Glomerular endothelial cell (primary cell): ENCODE measurements around the gene SPATA31D4. TPM values are rescaled to one million over a fixed set of nuclear protein-coding genes. Genes with fewer than 3 reads are reported as not detected.
"Not testable (repeated sequence)": the region's sequence is repeated elsewhere in the genome, so short reads cannot be mapped to it uniquely, and the experiment has no call there.

ENCODE experiments used
- DNase-seq: peaks from one replicate; pipeline ENCODE4 v3.0.0-alpha.2; 2011; ENCODE audit warnings: low read depth, low spot score; ENCODE audit errors: extremely low read depth
- total RNA-seq: library from RNA; depleted of rRNA; stranded (reverse); fragments of >200 nt; gene quantifications from 2 replicates; pipeline ENCODE4 v1.2.3, GENCODE V29; 2015

Gene SPATA31D4
- not detected in 2 replicates for total RNA-seq

DNA sequence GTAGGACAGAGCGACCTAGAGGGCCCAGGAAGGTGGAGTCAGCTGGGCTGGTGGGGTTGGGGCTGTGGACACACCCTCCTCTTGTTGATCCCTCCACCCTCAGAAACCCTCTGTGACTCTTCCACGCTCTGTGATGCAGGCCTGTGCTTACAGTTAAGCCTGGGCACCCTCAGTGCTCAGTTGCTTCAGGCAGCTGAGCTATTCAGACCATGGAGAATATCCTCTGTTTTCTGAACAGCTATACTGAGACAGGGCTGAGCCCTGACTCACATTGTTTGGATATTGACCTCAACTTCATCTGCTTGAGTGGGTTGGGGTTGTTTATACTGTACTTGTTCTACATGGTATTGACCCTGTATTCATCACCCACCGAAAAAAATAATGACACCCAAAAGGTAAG, at the start of gene SPATA31D4:
TSS of gene SPATA31D4 (plus strand) at position 124 of the 400 bp plus-strand sequence. CDS start at position 210, 86 bp downstream.
- not testable (repeated sequence) for DNase-seq

DNA sequence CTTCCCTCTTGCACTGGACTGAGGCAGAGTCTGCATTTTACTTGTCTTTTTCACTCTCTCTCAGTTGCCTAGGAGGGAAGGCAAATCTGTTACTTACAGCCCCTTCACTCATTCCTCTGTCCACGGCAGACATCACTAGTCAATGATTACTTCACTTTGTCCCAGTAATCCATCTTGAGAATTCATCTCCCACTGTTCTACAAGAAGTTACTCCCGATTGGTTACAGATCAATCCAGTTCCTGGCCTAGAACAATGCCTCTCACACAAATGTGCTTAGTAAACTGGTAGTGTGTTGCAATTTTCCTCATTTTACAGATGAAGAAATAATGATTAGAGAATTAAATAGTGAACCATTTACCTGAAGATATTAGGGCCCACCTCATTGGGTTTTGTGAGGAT, 49.7 kb upstream of the SPATA31D4 start:
- no peak for DNase-seq

DNA sequence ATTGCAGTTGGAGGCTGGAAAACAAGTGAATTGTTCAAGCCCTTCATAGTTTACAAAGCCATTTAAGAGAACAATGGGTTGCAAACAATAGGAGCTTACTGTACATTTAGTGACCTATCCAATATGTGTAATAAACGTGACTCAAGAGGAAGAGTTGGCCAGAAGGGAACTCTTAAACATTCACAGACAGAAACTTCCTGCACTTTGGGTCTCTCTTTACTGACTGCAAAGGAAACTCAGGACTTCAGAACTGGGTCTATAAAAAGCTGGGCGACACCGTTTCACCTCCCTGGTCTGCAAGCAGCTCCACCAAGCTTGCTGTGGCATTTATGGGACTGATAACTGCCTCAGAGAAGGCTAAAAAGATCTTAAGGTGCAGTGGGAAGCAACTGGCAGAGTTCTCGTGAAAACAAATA, 48.7 kb upstream of the SPATA31D4 start:
- peak; percentile 72 for DNase-seq

DNA sequence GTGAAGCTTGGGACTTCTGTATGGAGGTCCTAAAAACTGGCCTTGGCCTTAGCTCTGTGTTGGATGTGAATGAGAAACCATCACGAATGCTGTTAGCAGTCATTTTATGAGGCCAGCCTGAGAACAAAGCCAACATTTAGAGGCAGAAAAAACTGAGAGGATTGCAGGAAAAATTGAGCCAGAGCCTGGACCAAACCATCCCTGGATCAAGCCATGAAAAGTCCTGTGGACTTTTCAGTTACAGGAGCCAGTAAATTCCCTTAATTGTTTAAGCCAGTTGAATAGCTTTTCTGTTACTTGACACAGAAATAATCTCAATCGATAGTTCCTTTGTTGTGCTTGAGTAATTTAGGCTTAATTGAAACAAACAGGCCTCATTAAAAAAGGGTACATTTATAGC, 42.6 kb upstream of the SPATA31D4 start:
- no peak for DNase-seq

DNA sequence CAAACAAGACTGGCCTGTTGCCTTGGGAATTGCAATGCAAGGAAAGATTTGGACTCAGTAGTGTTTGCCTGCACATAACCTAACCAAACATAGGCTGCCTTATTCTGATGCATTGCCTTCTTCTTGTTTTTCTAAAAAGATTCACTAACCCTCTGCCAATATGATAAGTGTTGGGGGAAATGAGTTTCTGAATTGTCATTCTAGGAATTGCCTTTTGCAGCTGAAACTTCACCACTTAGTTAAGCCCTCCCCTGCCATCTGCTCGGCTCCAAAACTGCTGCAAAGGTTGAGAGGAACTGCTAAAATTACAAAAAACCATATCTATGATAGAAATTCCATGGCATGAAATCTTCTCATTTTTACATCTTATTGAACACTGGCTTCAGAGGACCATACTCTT, 41.6 kb upstream of the SPATA31D4 start:
- no peak for DNase-seq

DNA sequence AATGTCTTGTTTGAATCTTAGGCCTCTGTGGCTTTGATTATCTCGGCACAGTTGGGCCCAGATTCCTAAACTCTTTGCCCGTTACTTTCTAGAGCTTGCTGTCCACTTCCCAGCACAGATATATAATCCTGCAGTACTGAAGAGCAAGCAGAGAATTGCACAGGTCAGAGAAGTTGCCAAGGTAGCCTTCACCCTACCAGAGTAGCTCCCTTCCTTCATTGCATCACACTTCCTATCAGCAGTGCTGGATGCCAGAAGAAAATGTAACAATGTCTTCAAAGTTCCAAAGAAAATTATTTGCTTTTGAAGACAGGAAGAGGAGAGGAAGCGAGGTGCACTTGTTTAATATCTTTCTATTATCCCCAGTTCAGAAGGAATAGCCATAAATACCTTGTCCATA, 38.1 kb upstream of the SPATA31D4 start:
- no peak for DNase-seq

DNA sequence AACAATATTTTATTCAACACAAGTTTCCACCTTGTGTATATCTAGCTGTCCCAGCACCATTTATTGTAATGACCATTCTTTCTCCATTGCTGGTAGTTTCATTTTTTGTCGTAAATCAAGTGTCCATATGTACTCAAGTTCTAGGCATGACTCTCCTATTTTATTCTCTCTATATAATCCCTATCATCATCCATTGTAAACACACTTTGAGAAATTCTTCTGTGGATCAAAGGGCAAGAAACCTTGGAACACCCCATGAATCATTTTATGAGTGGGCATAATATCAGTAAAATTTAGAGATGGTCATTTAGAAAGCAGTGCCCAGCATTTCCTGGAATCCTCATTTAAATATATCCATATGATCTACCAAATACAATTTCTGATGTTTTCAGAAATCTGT, 35.8 kb upstream of the SPATA31D4 start:
- no peak for DNase-seq

DNA sequence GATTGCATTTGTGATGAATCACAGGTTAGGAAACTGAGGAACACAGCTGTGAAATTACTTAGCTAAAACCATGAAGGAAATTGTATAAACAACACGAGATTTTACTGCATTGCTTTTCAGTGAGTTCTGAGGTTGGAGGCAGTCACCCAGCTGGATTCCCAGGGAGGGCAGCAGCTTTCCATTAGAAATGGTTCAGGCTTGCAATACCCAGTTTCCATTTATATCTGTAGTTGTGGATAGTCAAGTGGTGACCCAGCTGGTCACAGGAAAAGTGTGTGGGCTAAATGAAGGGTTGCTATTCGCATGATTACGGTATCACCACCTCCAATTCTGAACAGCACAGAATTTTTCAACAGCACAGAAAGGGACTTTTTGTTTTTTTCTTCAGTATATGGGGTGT, 34.3 kb upstream of the SPATA31D4 start:
- no peak for DNase-seq

DNA sequence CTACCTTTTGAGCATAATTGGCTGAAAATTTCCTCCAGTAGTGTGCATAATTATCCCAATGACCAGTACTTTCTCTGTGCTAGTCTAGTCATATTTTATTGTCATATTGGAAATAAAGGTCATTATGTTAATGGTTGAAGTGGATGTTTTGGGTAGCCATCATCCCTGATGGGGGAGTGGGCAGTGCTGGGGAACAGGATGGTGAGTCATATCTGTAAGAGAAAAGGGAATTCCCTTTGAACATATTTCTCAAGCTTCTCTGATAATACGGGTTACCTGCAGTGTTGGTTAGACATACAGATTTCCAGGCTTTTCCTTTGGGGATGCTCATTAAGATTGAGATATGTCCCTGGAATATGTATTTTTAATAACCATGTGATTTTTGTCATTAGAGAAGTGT, 33.3 kb upstream of the SPATA31D4 start:
- no peak for DNase-seq

DNA sequence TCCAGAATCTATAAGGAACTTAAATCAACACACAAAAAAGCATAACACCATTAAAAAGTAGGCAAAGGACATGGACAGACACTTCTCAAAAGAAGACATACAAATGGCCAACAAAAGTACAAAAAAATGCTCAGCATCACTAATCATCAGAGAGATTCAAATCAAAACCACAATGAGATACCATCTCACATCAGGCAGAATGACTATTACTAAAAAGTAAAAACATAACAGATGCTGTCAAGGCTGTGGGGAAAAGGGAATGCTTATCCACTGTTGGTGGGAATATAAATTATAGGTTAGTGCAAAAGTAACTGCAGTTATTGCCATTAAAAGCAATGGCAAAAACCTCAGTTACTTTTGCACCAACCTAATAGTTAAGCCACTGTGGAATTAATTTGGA, 32.2 kb upstream of the SPATA31D4 start:
- no peak for DNase-seq

DNA sequence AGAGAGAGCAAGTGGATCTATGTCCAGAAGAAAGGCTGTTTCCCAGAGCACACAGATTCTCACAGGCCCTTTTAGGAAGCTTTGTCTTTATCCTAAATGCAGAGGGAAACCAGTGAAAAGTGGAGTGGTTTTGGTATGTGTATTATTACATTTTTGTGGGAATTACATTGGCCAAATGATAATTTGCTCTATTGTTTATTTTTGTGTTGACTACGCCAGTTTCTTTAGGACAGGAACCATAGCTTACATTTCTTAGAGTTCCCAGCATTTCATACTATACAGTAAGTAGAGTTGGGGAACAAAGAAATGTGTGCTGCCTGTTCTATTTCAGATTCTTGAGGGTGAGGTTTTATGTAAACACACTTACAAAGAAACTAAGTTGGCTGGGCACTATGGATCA, 29.4 kb upstream of the SPATA31D4 start:
- DNase-seq, result no peak

DNA sequence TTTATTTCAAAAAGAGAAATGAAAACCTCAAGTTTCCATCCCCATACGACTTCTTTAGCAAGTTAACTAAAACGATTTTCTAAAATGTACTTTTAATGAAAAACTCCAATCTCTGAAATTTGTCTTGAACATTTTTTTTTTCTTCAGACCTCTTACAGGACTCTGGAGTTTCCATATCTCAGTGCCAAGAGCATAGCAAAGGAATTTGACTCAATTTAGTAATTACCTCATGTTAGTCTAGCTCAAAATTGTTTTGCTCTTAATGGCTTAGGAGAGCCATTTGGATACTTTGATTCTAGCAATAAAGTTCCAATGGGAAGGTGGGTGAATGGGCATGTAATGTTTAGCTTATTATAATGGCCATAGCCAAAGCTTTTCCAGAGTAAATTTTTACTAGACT, 26.0 kb upstream of the SPATA31D4 start:
- no peak for DNase-seq

DNA sequence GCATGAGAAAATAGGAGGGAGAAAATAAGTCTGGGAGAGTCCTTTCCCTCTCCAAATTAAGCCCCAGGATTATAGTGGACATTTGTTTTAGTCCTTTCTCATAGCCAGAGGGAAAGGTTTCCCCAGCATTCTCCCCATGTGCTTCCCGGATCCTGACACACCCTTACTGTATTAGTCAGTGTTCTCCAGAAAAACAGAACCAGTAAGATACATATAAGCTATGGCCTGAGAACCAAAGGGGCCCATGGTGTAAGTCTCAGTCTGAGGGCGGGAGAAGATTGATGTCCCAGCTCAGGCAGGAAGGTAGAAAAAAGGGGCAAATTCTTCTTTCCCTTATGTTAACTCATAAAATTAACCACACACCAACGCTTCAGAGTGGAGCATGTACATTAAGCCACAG, 25.6 kb upstream of the SPATA31D4 start:
- no peak for DNase-seq

DNA sequence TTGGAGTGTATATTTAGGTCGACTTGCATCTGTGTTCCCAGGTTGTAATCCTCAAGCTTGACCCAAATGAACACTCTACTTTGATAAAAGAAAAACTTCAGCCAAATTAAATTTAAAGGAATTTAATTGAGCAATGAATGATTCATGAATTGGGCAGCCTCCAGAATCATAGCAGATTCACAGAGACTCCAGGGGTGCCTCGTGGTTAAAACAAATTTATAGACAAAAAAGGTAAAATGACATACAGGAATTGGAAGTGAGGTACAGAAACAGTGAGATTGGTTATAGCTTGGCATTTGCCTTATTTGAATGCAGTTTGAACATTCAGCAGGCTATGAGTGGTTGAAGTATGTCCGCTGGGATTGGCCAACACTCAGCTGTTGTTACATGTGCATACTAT, 21.6 kb upstream of the SPATA31D4 start:
- DNase-seq, result no peak

DNA sequence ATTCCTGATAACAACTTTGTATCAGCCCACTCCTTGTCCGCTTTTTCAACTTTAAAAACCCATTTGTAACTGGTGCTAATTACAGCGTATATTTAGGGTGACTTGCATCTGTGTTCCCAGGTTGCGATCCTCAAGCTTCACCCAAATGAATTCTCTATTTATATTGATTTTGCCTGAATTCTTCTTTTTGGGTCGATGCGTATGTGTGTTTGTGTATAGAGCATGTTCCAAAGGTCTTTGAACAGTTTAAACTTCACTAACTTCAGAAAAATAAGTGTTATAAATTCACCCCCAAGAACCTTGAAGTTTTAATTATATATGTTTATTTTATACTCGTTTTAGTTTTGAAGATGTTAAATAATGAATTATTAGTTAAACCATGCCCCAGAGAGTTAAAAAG, 16.1 kb upstream of the SPATA31D4 start:
- DNase-seq, result no peak

DNA sequence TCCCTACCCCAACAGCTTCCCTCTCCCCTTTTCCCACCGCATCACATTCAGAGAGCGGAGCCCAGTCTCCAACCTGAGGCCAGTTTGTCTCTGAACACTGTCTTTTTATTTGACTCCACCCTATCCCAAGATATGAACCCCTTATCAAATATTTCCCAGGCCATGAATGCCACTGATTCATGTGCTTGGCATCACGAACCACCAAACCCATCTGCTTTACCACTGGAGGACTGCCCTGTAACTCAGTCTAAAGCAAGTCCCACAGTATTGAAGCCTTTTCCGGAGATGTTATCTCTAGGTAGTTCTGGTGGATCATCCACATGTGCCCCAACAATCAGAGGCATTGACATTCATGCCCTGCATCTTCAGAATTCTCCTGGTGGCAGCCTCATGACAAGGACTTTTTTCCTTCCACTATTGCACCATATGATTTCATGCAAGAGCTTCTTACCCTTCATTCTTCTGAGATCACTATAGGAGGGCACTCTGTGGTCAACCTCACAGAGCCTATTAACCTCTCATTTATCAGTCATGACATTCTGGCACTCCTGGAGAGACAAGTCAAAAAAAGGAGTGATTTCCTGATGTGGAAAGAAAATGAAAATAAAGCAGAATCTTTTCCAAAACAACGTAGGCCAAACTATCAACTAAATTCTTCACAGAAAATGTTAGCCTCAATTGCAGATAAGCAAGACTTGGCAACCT, 12.3 kb upstream of the SPATA31D4 start:
- DNase-seq, result no peak

DNA sequence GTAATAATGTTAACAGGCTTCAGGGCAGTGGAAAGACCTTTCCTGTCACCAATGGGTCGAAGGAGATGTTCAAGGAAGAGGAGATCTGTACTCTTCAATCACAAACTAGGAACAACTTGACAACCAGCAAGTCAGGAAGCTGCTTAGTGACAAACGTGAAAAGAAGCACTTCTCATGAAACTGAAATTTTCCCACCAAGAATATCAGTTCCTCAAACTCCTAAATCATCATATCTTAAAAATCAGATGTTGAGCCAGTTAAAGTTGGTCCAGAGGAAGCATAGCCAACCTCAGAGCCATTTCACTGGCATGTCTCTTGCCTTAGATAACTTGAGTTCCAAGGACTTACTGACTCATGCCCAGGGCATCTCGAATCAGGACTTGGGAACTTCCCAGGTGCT, 9.7 kb upstream of the SPATA31D4 start:
- not testable (repeated sequence) for DNase-seq

DNA sequence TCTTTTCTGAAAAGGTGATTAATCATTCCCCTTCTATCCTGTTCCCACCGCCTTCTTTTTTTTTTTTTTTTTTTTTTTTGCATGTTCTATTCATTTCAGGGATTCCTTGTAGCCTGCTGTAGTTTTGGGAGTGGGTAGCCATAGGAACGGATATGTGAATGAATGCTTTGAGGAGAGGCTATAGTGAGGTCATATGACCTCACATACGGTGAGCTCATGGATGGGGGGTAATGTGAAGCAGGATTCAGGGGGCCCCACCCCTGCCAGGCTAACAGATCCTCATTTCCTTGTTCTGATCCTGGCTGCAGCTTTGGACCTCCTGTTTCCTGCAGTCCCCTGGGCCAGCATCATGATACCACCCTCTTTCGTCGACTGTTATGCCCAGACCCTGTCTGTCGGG, 1.9 kb downstream of the SPATA31D4 start:
- DNase-seq, result not testable (repeated sequence)

DNA sequence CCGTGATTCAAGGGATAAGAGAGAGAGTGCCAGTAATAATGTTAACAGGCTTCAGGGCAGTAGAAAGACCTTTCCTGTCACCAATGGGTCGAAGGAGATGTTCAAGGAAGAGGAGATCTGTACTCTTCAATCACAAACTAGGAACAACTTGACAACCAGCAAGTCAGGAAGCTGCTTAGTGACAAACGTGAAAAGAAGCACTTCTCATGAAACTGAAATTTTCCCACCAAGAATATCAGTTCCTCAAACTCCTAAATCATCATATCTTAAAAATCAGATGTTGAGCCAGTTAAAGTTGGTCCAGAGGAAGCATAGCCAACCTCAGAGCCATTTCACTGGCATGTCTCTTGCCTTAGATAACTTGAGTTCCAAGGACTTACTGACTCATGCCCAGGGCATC, 5.3 kb downstream of the SPATA31D4 start:
- DNase-seq, result not testable (repeated sequence)

DNA sequence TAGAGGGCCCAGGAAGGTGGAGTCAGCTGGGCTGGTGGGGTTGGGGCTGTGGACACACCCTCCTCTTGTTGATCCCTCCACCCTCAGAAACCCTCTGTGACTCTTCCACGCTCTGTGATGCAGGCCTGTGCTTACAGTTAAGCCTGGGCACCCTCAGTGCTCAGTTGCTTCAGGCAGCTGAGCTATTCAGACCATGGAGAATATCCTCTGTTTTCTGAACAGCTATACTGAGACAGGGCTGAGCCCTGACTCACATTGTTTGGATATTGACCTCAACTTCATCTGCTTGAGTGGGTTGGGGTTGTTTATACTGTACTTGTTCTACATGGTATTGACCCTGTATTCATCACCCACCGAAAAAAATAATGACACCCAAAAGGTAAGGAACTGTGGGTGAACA, 15.2 kb downstream of the SPATA31D4 start, which contains the start of gene SPATA31D3:
TSS of gene SPATA31D3 (plus strand) at position 108 of the 400 bp plus-strand sequence. CDS start at position 194, 86 bp downstream.
- DNase-seq, result not testable (repeated sequence)

DNA sequence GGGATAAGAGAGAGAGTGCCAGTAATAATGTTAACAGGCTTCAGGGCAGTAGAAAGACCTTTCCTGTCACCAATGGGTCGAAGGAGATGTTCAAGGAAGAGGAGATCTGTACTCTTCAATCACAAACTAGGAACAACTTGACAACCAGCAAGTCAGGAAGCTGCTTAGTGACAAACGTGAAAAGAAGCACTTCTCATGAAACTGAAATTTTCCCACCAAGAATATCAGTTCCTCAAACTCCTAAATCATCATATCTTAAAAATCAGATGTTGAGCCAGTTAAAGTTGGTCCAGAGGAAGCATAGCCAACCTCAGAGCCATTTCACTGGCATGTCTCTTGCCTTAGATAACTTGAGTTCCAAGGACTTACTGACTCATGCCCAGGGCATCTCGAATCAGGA, 20.4 kb downstream of the SPATA31D4 start:
- DNase-seq, result not testable (repeated sequence)

DNA sequence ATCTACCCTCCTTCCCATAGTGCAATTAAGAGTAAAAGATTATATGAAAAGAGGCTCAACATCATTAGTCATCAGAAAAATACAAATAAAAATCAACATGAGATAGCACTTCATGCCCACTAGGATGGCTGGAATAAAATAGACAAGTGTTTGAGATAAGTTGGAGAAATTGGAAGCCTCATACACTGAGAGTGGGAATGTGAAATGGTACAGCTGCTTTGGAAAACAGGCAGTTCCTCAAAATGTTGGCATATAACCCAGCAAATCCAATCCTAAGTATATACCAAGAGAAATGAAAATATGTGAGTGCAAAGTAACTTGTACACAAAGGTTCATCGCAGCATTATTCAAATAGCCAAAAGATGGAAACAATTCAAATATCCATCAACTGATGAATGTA, 24.9 kb downstream of the SPATA31D4 start:
- no peak for DNase-seq

DNA sequence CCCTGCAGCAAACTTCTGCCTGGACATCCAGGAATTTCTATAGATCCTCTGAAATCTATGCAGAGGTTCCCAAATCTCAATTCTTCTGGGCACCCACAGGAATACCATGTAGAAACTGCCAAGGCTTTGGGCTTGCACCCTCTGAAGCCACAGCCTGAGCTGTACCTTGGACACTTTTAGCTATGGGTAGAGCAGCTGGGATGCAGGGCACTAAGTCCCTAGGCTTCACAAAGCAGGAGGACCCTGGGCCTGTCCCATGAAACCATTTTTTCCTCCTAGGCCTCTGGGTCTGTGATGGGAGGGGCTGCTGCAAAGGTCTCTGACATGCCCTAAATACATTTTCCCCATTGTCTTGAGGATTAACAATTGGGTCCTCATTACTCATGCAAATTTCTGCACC, 27.4 kb downstream of the SPATA31D4 start:
- no peak for DNase-seq
